DOHH2 (cell line): ENCODE data around the gene BLM.

ENCODE experiments used
- EZH2phosphoT487 ChIP-seq: fragments of 200-600 bp; sonication (generic); IDR thresholded peaks from 2 replicates; pipeline ENCODE4 v1.6.1; 2017; ENCODE audit warnings: borderline replicate concordance, mild to moderate bottlenecking, antibody characterized with exemption, low read length, moderate library complexity, mixed read lengths
- TF ChIP-seq, protein P1 (sequence below): fragments of 200-600 bp; sonication (generic); IDR thresholded peaks from one replicate; pipeline ENCODE4 v1.5.1; 2014; ENCODE audit warnings: antibody characterized with exemption, mild to moderate bottlenecking, low read depth, low read length; ENCODE audit not compliant: poor library complexity, severe bottlenecking

DNA sequence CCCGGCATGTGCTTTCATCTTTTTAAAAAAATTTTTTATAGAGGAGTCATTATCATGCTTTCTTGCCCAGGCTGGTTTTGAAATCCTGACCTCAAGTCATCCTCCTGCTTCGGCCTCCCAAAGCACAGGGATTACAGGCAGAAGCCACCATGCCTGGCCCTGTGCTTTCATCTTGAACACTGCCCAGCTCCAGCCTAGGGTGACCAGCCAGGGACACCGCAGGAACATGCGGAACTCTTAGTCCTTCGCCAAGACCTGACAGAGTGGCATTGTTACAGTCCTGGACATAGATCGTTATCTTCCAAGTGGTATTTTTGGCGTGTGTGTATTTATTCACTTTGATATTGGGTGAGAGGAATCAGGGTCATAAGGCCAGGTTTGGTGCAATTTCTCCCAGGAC lies 143.3 kb downstream of the BLM start:
- TF ChIP-seq EZH2phosphoT487: no peak
- TF ChIP-seq, protein P1, sequence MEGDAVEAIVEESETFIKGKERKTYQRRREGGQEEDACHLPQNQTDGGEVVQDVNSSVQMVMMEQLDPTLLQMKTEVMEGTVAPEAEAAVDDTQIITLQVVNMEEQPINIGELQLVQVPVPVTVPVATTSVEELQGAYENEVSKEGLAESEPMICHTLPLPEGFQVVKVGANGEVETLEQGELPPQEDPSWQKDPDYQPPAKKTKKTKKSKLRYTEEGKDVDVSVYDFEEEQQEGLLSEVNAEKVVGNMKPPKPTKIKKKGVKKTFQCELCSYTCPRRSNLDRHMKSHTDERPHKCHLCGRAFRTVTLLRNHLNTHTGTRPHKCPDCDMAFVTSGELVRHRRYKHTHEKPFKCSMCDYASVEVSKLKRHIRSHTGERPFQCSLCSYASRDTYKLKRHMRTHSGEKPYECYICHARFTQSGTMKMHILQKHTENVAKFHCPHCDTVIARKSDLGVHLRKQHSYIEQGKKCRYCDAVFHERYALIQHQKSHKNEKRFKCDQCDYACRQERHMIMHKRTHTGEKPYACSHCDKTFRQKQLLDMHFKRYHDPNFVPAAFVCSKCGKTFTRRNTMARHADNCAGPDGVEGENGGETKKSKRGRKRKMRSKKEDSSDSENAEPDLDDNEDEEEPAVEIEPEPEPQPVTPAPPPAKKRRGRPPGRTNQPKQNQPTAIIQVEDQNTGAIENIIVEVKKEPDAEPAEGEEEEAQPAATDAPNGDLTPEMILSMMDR: no peak
